Smooth muscle cell (in vitro differentiated cells): ENCODE data around the gene NKD1. TPM values are rescaled to one million over a fixed set of nuclear protein-coding genes. Genes with fewer than 3 reads are reported as not detected.

Experiments
- DNase-seq: peaks from one replicate; lab custom pipeline; 2025; ENCODE audit not compliant: unreplicated experiment; lab: John Stamatoyannopoulos, UW
- H2AFZ ChIP-seq: fragments of 200-600 bp; sonication (generic); 2 replicates; pipeline ENCODE4 v1.6.0; 2016; ENCODE audit warnings: antibody characterized with exemption, low read depth, mild to moderate bottlenecking
- H3F3A ChIP-seq: fragments of 200-600 bp; sonication (generic); 2 replicates; pipeline ENCODE4 v1.6.0; 2017; ENCODE audit warnings: antibody characterized with exemption, low read depth
- H3K27ac ChIP-seq: fragments of 200-600 bp; sonication (generic); 2 replicates; pipeline ENCODE4 v1.5.1; 2016; ENCODE audit warnings: low read depth, mild to moderate bottlenecking
- H3K27me3 ChIP-seq: fragments of 200-600 bp; sonication (generic); 2 replicates; pipeline ENCODE4 v1.6.1; 2016; ENCODE audit warnings: low read depth, mild to moderate bottlenecking
- H3K36me3 ChIP-seq: fragments of 200-600 bp; sonication (generic); 2 replicates; pipeline ENCODE4 v1.5.1; 2016; ENCODE audit warnings: low read depth
- H3K4me1 ChIP-seq: fragments of 200-600 bp; sonication (generic); 2 replicates; pipeline ENCODE4 v1.5.1; 2016; ENCODE audit warnings: low read depth
- H3K4me2 ChIP-seq: fragments of 200-600 bp; sonication (generic); 2 replicates; pipeline ENCODE4 v1.6.0; 2016; ENCODE audit warnings: mild to moderate bottlenecking
- H3K4me3 ChIP-seq: fragments of 200-600 bp; sonication (generic); 2 replicates; pipeline ENCODE4 v1.5.1; 2016; ENCODE audit warnings: mild to moderate bottlenecking
- H3K79me2 ChIP-seq: fragments of 200-600 bp; sonication (generic); 2 replicates; pipeline ENCODE4 v1.6.0; 2016; ENCODE audit warnings: low read depth, mild to moderate bottlenecking
- H3K9ac ChIP-seq: fragments of 200-600 bp; sonication (generic); 2 replicates; pipeline ENCODE4 v1.6.0; 2016; ENCODE audit warnings: low read depth
- H3K9me3 ChIP-seq: fragments of 200-600 bp; sonication (generic); replicated peaks from 2 replicates; pipeline ENCODE4 v1.5.1; 2016; ENCODE audit warnings: low read depth
- H4K20me1 ChIP-seq: fragments of 200-600 bp; sonication (generic); 2 replicates; pipeline ENCODE4 v1.6.0; 2016; ENCODE audit warnings: low read depth
- CTCF ChIP-seq: fragments of 200-600 bp; sonication (generic); IDR thresholded peaks from 2 replicates; pipeline ENCODE4 v1.5.1; 2017; ENCODE audit warnings: borderline replicate concordance, mild to moderate bottlenecking, antibody characterized with exemption; ENCODE audit not compliant: insufficient read depth, poor library complexity, severe bottlenecking
- WGBS: methylation state at CpG from one replicate; pipeline ENCODE4 v1.1.7; 2016; ENCODE audit warnings: low lambda C conversion rate; 5-methylcytosine and 5-hydroxymethylcytosine counted together
- polyA plus RNA-seq: library from polyadenylated mRNA; unstranded; fragments of >200 nt; fragmentation: Nextera tagmentation; extraction: Ambion mirVana; gene quantifications from 2 replicates; pipeline ENCODE4 v1.2.1, GENCODE V29; 2016
- total RNA-seq: library from RNA; depleted of rRNA; stranded (reverse); fragments of >200 nt; gene quantifications from 2 replicates; pipeline ENCODE4 v1.2.3, GENCODE V29; 2014

Gene NKD1
- total and polyA plus RNA-seq, 2 experiments from 2014 or later: 4.5 to 18.8 TPM

GRCh38 chr16:50571786-50572185 lies 23.6 kb downstream of the NKD1 start:
- no peaks in the 10 kb centered on the region for H3K36me3 ChIP-seq
- no peak for TF ChIP-seq CTCF
- H4K20me1 ChIP-seq: peaks cover 77% of the 10 kb centered on the region
- H3K4me2 ChIP-seq: no peak overlapping the region
- no peaks in the 10 kb centered on the region for H3K27me3 ChIP-seq
- no peak overlapping the region for H3K9ac ChIP-seq
- H3K79me2 ChIP-seq: peaks cover 5% of the 10 kb centered on the region
- H3K4me3 ChIP-seq: no peak overlapping the region
- H2AFZ ChIP-seq: no peak overlapping the region
- WGBS: 95% methylated on average over 7 of the region's 7 CpGs
- no peaks in the 10 kb centered on the region for H3K9me3 ChIP-seq
- no peak overlapping the region for H3K27ac ChIP-seq
- no peaks in the 10 kb centered on the region for H3K4me1 ChIP-seq
- no peak for DNase-seq
- H3F3A ChIP-seq: no peaks in the 10 kb centered on the region

- no peaks in the 10 kb centered on the region for H3K36me3 ChIP-seq
- H3K4me1 ChIP-seq: no peaks in the 10 kb centered on the region
- 96% methylated on average over 7 of the region's 7 CpGs for WGBS
- H3K4me2 ChIP-seq: no peak overlapping the region
- no peak for TF ChIP-seq CTCF
- H3K27ac ChIP-seq: no peak overlapping the region
- no peaks in the 10 kb centered on the region for H3F3A ChIP-seq
- H3K9me3 ChIP-seq: no peaks in the 10 kb centered on the region
- peaks cover 7% of the 10 kb centered on the region for H3K79me2 ChIP-seq
- H3K4me3 ChIP-seq: no peak overlapping the region
- no peak for DNase-seq
- H3K9ac ChIP-seq: no peak overlapping the region
- peaks cover 71% of the 10 kb centered on the region for H4K20me1 ChIP-seq
- no peaks in the 10 kb centered on the region for H3K27me3 ChIP-seq
- no peak overlapping the region for H2AFZ ChIP-seq
Measured at GRCh38 chr16:50572700-50573099, 24.5 kb downstream of the NKD1 start.

- Histone ChIP-seq H3F3A (no peaks in the 10 kb centered on the region), H2AFZ (no peak overlapping the region), H4K20me1 (peaks cover 71% of the 10 kb centered on the region), H3K79me2 (peaks cover 9% of the 10 kb centered on the region), H3K27me3 (no peaks in the 10 kb centered on the region), H3K4me3 (no peak overlapping the region), H3K9ac (no peak overlapping the region), H3K4me2 (no peak overlapping the region), H3K4me1 (no peaks in the 10 kb centered on the region), H3K27ac (no peak overlapping the region), H3K36me3 (no peaks in the 10 kb centered on the region), H3K9me3 (no peaks in the 10 kb centered on the region)
- 99% methylated on average over 5 of the region's 5 CpGs for WGBS
- TF ChIP-seq CTCF: no peak
- no peak for DNase-seq
Measured at GRCh38 chr16:50573279-50573678, 25.1 kb downstream of the NKD1 start.

GRCh38 chr16:50573947-50574744 lies 25.9 kb downstream of the NKD1 start:
- no peak overlapping the region for H2AFZ ChIP-seq
- peaks cover 9% of the 10 kb centered on the region for H3K79me2 ChIP-seq
- no peak overlapping the region for H3K27ac ChIP-seq
- peaks cover 67% of the 10 kb centered on the region for H4K20me1 ChIP-seq
- no peak for TF ChIP-seq CTCF
- no peaks in the 10 kb centered on the region for H3F3A ChIP-seq
- no peak overlapping the region for H3K4me2 ChIP-seq
- no peaks in the 10 kb centered on the region for H3K27me3 ChIP-seq
- H3K4me3 ChIP-seq: no peak overlapping the region
- 77% methylated on average over 14 of the region's 14 CpGs for WGBS
- no peak overlapping the region for H3K9ac ChIP-seq
- no peaks in the 10 kb centered on the region for H3K36me3 ChIP-seq
- no peaks in the 10 kb centered on the region for H3K4me1 ChIP-seq
- no peaks in the 10 kb centered on the region for H3K9me3 ChIP-seq
- DNase-seq: no peak
